ENCODE data around the gene AGRN. TPM values are rescaled to one million over a fixed set of nuclear protein-coding genes. Genes with fewer than 3 reads are reported as not detected.

Gene AGRN
- total and polyA plus RNA-seq, 4 donors, result 1.8 to 22.4 (median 16.9) TPM

- Histone ChIP-seq H3K9ac (ENCODE audit: low read depth in 1 of 2, low read length in 2 of 2) (peak overlapping the region in 1 of 2 donors; percentile 81), H3K4me1 (ENCODE audit: control insufficient read depth in 4 of 4, insufficient read depth in 4 of 4, low read length in 3 of 4) (peaks cover 6 to 35% (median 28%) of the 10 kb centered on the region in 4 donors), H3K27ac (ENCODE audit: low read depth in 1 of 2, low read length in 2 of 2) (peak overlapping the region; percentile 90 to 97), H3K36me3 (ENCODE audit: control insufficient read depth in 4 of 4, insufficient read depth in 3 of 4, low read depth in 1 of 4, low read length in 3 of 4) (no peaks in the 10 kb centered on the region), H3K27me3 (ENCODE audit: control insufficient read depth in 4 of 4, insufficient read depth in 4 of 4, low read length in 3 of 4) (no peaks in the 10 kb centered on the region), H3K4me3 (ENCODE audit: low read depth in 1 of 3, low read length in 3 of 3) (peak overlapping the region in 2 of 3 donors; percentile 41 to 49), H3K9me3 (ENCODE audit: control insufficient read depth in 4 of 4, low read length in 3 of 4) (no peaks in the 10 kb centered on the region)
- 30% methylated on average over 21 of the region's 21 CpGs for WGBS
- TF ChIP-seq RXRA (IDR thresholded peaks at IDR 0.05) (peak in 1 of 2 donors; percentile 16), SP1 (IDR thresholded peaks at IDR 0.05) (peak; percentile 44), HNF4A (conservative IDR thresholded peaks at IDR 0.05) (peak in 1 of 2 donors; percentile 38), MAX (IDR thresholded peaks at IDR 0.05) (peak; percentile 44), JUND (IDR thresholded peaks at IDR 0.05) (no peak), FOXA2 (IDR thresholded peaks at IDR 0.05) (no peak), ZBTB33 (IDR thresholded peaks at IDR 0.05) (no peak), EGR1 (IDR thresholded peaks at IDR 0.05; ENCODE audit: low read depth in 2 of 2) (no peak), YY1 (IDR thresholded peaks at IDR 0.05) (peak; percentile 69)
- no peak for DNase-seq (ENCODE audit: low spot score)
These were observed 14.9 kb upstream of the AGRN start for GRCh38 chr1:1004780-1005697.

- peak overlapping the region in 2 of 3 donors; percentile 40 to 49 for H3K4me3 ChIP-seq (ENCODE audit: low read depth in 1 of 3, low read length in 3 of 3)
- H3K9ac ChIP-seq (ENCODE audit: low read depth in 1 of 2, low read length in 2 of 2), result peak overlapping the region in 1 of 2 donors; percentile 81
- H3K27ac ChIP-seq (ENCODE audit: low read depth in 1 of 2, low read length in 2 of 2), result peak overlapping the region; percentile 90 to 97
- no peaks in the 10 kb centered on the region for H3K36me3 ChIP-seq (ENCODE audit: control insufficient read depth in 4 of 4, insufficient read depth in 3 of 4, low read depth in 1 of 4, low read length in 3 of 4)
- H3K9me3 ChIP-seq (ENCODE audit: control insufficient read depth in 4 of 4, low read length in 3 of 4), result no peaks in the 10 kb centered on the region
- no peaks in the 10 kb centered on the region for H3K27me3 ChIP-seq (ENCODE audit: control insufficient read depth in 4 of 4, insufficient read depth in 4 of 4, low read length in 3 of 4)
- no peak for DNase-seq (ENCODE audit: low spot score)
- WGBS, result 58% methylated on average over 23 of the region's 23 CpGs
- peaks cover 6 to 29% (median 20%) of the 10 kb centered on the region in 4 donors for H3K4me1 ChIP-seq (ENCODE audit: control insufficient read depth in 4 of 4, insufficient read depth in 4 of 4, low read length in 3 of 4)
- TF ChIP-seq EGR1 (IDR thresholded peaks at IDR 0.05; ENCODE audit: low read depth in 2 of 2) (no peak), MAX (IDR thresholded peaks at IDR 0.05) (no peak), NR2F2 (IDR thresholded peaks at IDR 0.05) (no peak), CTCF (IDR thresholded peaks at IDR 0.05; ENCODE audit: low read depth, low read length, missing input control) (no peak), ZBTB33 (IDR thresholded peaks at IDR 0.05) (no peak), HNF4G (IDR thresholded peaks at IDR 0.05) (no peak)
These were observed 14.1 kb upstream of the AGRN start for GRCh38 chr1:1005774-1006304.
